ENCODE data around the gene RNPEP.

DNA sequence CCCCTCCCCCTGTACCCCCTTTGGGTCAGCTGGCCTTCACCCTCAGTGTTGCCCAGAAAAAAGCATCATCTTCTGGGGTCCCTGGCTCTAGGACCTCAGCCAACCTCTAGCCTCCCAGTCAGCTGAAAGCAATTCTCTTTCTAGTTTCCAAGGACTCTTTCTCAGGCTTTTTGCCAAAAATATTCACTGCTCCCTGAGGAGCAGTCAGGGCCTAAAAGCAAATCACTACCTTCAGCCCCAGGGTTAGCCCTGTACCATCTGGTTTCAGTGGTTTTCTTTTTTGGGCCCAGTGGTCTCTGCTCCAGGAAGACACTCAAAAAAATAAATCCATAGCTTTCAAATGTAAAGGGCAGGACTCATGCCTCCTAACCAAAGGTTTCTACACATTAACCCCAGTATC is 33.0 kb upstream of the RNPEP start:
- TF ChIP-seq, protein P1, sequence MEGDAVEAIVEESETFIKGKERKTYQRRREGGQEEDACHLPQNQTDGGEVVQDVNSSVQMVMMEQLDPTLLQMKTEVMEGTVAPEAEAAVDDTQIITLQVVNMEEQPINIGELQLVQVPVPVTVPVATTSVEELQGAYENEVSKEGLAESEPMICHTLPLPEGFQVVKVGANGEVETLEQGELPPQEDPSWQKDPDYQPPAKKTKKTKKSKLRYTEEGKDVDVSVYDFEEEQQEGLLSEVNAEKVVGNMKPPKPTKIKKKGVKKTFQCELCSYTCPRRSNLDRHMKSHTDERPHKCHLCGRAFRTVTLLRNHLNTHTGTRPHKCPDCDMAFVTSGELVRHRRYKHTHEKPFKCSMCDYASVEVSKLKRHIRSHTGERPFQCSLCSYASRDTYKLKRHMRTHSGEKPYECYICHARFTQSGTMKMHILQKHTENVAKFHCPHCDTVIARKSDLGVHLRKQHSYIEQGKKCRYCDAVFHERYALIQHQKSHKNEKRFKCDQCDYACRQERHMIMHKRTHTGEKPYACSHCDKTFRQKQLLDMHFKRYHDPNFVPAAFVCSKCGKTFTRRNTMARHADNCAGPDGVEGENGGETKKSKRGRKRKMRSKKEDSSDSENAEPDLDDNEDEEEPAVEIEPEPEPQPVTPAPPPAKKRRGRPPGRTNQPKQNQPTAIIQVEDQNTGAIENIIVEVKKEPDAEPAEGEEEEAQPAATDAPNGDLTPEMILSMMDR (IDR thresholded peaks at IDR 0.05; ENCODE audit: insufficient read depth, low read length) = no peak
- TF ChIP-seq, protein P2, sequence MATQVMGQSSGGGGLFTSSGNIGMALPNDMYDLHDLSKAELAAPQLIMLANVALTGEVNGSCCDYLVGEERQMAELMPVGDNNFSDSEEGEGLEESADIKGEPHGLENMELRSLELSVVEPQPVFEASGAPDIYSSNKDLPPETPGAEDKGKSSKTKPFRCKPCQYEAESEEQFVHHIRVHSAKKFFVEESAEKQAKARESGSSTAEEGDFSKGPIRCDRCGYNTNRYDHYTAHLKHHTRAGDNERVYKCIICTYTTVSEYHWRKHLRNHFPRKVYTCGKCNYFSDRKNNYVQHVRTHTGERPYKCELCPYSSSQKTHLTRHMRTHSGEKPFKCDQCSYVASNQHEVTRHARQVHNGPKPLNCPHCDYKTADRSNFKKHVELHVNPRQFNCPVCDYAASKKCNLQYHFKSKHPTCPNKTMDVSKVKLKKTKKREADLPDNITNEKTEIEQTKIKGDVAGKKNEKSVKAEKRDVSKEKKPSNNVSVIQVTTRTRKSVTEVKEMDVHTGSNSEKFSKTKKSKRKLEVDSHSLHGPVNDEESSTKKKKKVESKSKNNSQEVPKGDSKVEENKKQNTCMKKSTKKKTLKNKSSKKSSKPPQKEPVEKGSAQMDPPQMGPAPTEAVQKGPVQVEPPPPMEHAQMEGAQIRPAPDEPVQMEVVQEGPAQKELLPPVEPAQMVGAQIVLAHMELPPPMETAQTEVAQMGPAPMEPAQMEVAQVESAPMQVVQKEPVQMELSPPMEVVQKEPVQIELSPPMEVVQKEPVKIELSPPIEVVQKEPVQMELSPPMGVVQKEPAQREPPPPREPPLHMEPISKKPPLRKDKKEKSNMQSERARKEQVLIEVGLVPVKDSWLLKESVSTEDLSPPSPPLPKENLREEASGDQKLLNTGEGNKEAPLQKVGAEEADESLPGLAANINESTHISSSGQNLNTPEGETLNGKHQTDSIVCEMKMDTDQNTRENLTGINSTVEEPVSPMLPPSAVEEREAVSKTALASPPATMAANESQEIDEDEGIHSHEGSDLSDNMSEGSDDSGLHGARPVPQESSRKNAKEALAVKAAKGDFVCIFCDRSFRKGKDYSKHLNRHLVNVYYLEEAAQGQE (IDR thresholded peaks at IDR 0.05; ENCODE audit: insufficient replicate concordance, low read depth) = no peak
- no peak for TF ChIP-seq POLR2AphosphoS5 (IDR thresholded peaks at IDR 0.05; ENCODE audit: low read depth)

Measured in HL-60 (cell line).